HepG2 (cell line): ENCODE results near the gene HOXC10. TPM values are rescaled to one million over a fixed set of nuclear protein-coding genes. Genes with fewer than 3 reads are reported as not detected.

ENCODE experiments used
- ATAC-seq: fragments of 200-7000 bp; cut with Tn5 transposase; 3 replicates; pipeline ENCODE4 v1.9.1; 2020; ENCODE audit warnings: mild to moderate bottlenecking, moderate library complexity
- BruUV-seq: library from RNA; stranded (reverse); fragments of 400-500 nt; replicated peaks from 2 replicates; lab custom pipeline; 2021; lab: Mats Ljungman, UMichigan
- CTCF ChIA-PET: fragments of 300-600 bp; formaldehyde crosslinking; extraction: SDS; loops from one replicate; lab custom pipeline; 2021; ENCODE audit warnings: low total read pairs, inconsistent platforms, low intra/inter-chr PET ratio; lab: Yijun Ruan, JAX
- POLR2A ChIA-PET: fragments of 350-600 bp; sonication (Branson Sonifier 250); formaldehyde crosslinking; loops from one replicate; lab custom pipeline; 2020; ENCODE audit warnings: antibody characterized with exemption, inconsistent platforms; lab: Yijun Ruan, JAX
- DNase-seq: peaks from one replicate; pipeline ENCODE4 v3.0.0-alpha.2; 2015; ENCODE audit warnings: low spot score
- FAIRE-seq: peaks from 3 replicates; lab custom pipeline; 2011; peaks lifted over from hg19 to GRCh38; lab: Jason Lieb, UNC
- H2AFZ ChIP-seq: one replicate; pipeline ENCODE4 v1.6.1; 2011; ENCODE audit warnings: low read length, inconsistent platforms
- H3K27ac ChIP-seq: fragments of 300-600 bp; 3 replicates; pipeline ENCODE4 v1.8.0; 2011; ENCODE audit warnings: mixed run types, mild to moderate bottlenecking, mixed read lengths, low read length, inconsistent platforms; ENCODE audit not compliant: insufficient read depth; ENCODE audit errors: extremely low read length
- H3K27me3 ChIP-seq, 2 experiments: fragments of 200-600 bp in 1 of 2; 2 replicates in 1 of 2; 3 replicates in 1 of 2; pipeline versions ENCODE4 v1.6.0 to v1.8.0; 2011; ENCODE audit warnings: low read length in 2 of 2, mild to moderate bottlenecking in 2 of 2, moderate library complexity in 2 of 2, inconsistent platforms in 1 of 2; ENCODE audit not compliant: insufficient read depth in 2 of 2, control insufficient read depth in 1 of 2
- H3K36me3 ChIP-seq, 2 experiments: fragments of 200-600 bp in 1 of 2; replicated peaks in 1 of 2; 2 replicates in 1 of 2; 3 replicates in 1 of 2; pipeline versions ENCODE4 v1.5.1 to v1.8.0; 2011; ENCODE audit warnings: low read length in 2 of 2, inconsistent platforms in 1 of 2; ENCODE audit not compliant: insufficient read depth in 2 of 2, control insufficient read depth in 1 of 2
- H3K4me1 ChIP-seq: 2 replicates; pipeline ENCODE4 v1.5.1; 2012; ENCODE audit warnings: low read length, inconsistent platforms; ENCODE audit not compliant: insufficient read depth
- H3K4me2 ChIP-seq: 2 replicates; pipeline ENCODE4 v1.6.0; 2011; ENCODE audit warnings: low read depth, low read length, inconsistent platforms
- H3K4me3 ChIP-seq, 3 experiments: fragments of 200-600 bp in 1 of 3; sonication (generic), shearing (Covaris generic) in 1 of 3; replicated peaks in 1 of 3; 2 replicates each; pipeline ENCODE4 v1.5.1; 2011 to 2016; ENCODE audit warnings: low read length in 3 of 3, inconsistent platforms in 2 of 3, low read depth in 2 of 3, mild to moderate bottlenecking in 2 of 3, control low read depth in 1 of 3, mixed read lengths in 1 of 3; ENCODE audit not compliant: insufficient read depth in 1 of 3
- H3K79me2 ChIP-seq: one replicate; pipeline ENCODE4 v1.6.1; 2011; ENCODE audit warnings: low read length, inconsistent platforms; ENCODE audit not compliant: insufficient read depth
- H3K9ac ChIP-seq: 2 replicates; pipeline ENCODE4 v1.6.0; 2011; ENCODE audit warnings: mild to moderate bottlenecking, low read depth, low read length, inconsistent platforms; ENCODE audit not compliant: insufficient read depth
- H3K9me3 ChIP-seq: 2 replicates; pipeline ENCODE4 v1.5.1; 2012; ENCODE audit warnings: mild to moderate bottlenecking, low read length
- H4K20me1 ChIP-seq: 2 replicates; pipeline ENCODE4 v1.6.0; 2011; ENCODE audit warnings: inconsistent platforms, mild to moderate bottlenecking, low read length, moderate library complexity; ENCODE audit not compliant: insufficient read depth
- ARHGAP35 ChIP-seq: sonication (generic); formaldehyde crosslinking; IDR thresholded peaks from 2 replicates; pipeline ENCODE4 v1.9.0; 2022; ENCODE audit warnings: mild to moderate bottlenecking, inconsistent platforms, moderate library complexity, missing genetic modification reagents, borderline replicate concordance
- HDAC2 ChIP-seq: sonication (generic); formaldehyde crosslinking; IDR thresholded peaks from 2 replicates; pipeline ENCODE4 v1.4.0; 2020; ENCODE audit warnings: missing genetic modification reagents
- JUND ChIP-seq: sonication (generic); formaldehyde crosslinking; IDR thresholded peaks from 2 replicates; pipeline ENCODE4 v1.8.0; 2022; ENCODE audit warnings: mild to moderate bottlenecking, missing genetic modification reagents
- MEIS2 ChIP-seq: sonication (generic); formaldehyde crosslinking; IDR thresholded peaks from 2 replicates; pipeline ENCODE4 v1.9.0; 2021; ENCODE audit warnings: mild to moderate bottlenecking, missing genetic modification reagents
- SALL2 ChIP-seq: sonication (generic); formaldehyde crosslinking; IDR thresholded peaks from 2 replicates; pipeline ENCODE4 v1.8.1; 2023; ENCODE audit warnings: mild to moderate bottlenecking, missing genetic modification reagents, inconsistent platforms
- SMAD9 ChIP-seq: sonication (generic); formaldehyde crosslinking; IDR thresholded peaks from 2 replicates; pipeline ENCODE4 v1.5.1; 2020; ENCODE audit warnings: mild to moderate bottlenecking, missing genetic modification reagents
- ZFP62 ChIP-seq: sonication (generic); formaldehyde crosslinking; IDR thresholded peaks from 2 replicates; pipeline ENCODE4 v1.4.0; 2020; ENCODE audit warnings: missing genetic modification reagents
- ZNF17 ChIP-seq: sonication (generic); formaldehyde crosslinking; IDR thresholded peaks from 2 replicates; pipeline ENCODE4 v1.5.0; 2020; ENCODE audit warnings: mild to moderate bottlenecking, missing genetic modification reagents
- ZNF232 ChIP-seq: sonication (generic); formaldehyde crosslinking; IDR thresholded peaks from 2 replicates; pipeline ENCODE4 v1.4.0; 2020; ENCODE audit warnings: missing genetic modification reagents, borderline replicate concordance
- ZNF333 ChIP-seq: sonication (generic); formaldehyde crosslinking; IDR thresholded peaks from 2 replicates; pipeline ENCODE4 v1.4.0; 2020; ENCODE audit warnings: mild to moderate bottlenecking, missing genetic modification reagents, borderline replicate concordance
- ZNF383 ChIP-seq: sonication (generic); formaldehyde crosslinking; IDR thresholded peaks from 2 replicates; pipeline ENCODE4 v1.4.0; 2020; ENCODE audit warnings: missing genetic modification reagents, mild to moderate bottlenecking, borderline replicate concordance
- ZNF446 ChIP-seq: sonication (generic); formaldehyde crosslinking; IDR thresholded peaks from 2 replicates; pipeline ENCODE4 v1.5.0; 2020; ENCODE audit warnings: mild to moderate bottlenecking, missing genetic modification reagents
- ZNF496 ChIP-seq: sonication (generic); formaldehyde crosslinking; IDR thresholded peaks from 2 replicates; pipeline ENCODE4 v1.8.1; 2023; ENCODE audit warnings: mild to moderate bottlenecking, moderate library complexity, missing genetic modification reagents; ENCODE audit not compliant: insufficient replicate concordance
- ZNF841 ChIP-seq: sonication (generic); formaldehyde crosslinking; IDR thresholded peaks from 2 replicates; pipeline ENCODE4 v1.8.1; 2023; ENCODE audit warnings: missing genetic modification reagents, borderline replicate concordance
- WGBS: methylation state at CpG from one replicate; pipeline ENCODE4 v1.1.6; 2017; ENCODE audit warnings: low lambda C conversion rate; 5-methylcytosine and 5-hydroxymethylcytosine counted together
- in situ Hi-C: cut with HindIII; loops from 2 replicates; pipeline ENCODE4 v1.10.0; 2017; ENCODE audit warnings: low pct_unique_long_range_greater_than_20kb; ENCODE audit not compliant: extremely low pct_ligation_motif_present
- intact Hi-C: fragments of 100-400 bp; cut with micrococcal nuclease; formaldehyde crosslinking; loops from one replicate; pipeline ENCODE4 v1.10.0; 2022; ENCODE audit not compliant: unreplicated experiment
- polyA plus RNA-seq, 8 experiments: library from polyadenylated mRNA; depleted of rRNA in 3 of 8; stranded (reverse) in 7 of 8; unstranded in 1 of 8; fragments of >200 nt; fragmentation: Illumina TruSeq in 4 of 8; extraction: Trizol in 4 of 8; gene quantifications; 2 replicates each; pipeline versions ENCODE4 v1.2.1 to v1.2.3, GENCODE V29; 2011 to 2016; ENCODE audit warnings: low read depth in 4 of 8, missing spikeins in 1 of 8, mixed read lengths in 1 of 8; ENCODE audit not compliant: insufficient read depth in 1 of 8
- total RNA-seq, 5 experiments: library from RNA; depleted of rRNA; stranded (reverse); fragments of >200 nt; fragmentation: Illumina TruSeq; extraction: Trizol; gene quantifications; 2 replicates each; pipeline ENCODE4 v1.2.3, GENCODE V29; 2016; ENCODE audit warnings: low read depth in 1 of 5
- TF ChIP-seq, protein P1 (sequence below): IDR thresholded peaks from 2 replicates; pipeline ENCODE4 v1.6.1; 2018; ENCODE audit warnings: missing genetic modification reagents, mild to moderate bottlenecking, missing compliant biosample characterization
- TF ChIP-seq, protein P2 (sequence below): sonication (generic); formaldehyde crosslinking; IDR thresholded peaks from 2 replicates; pipeline ENCODE4 v1.4.0; 2020; ENCODE audit warnings: missing genetic modification reagents, mild to moderate bottlenecking, borderline replicate concordance
- TF ChIP-seq, protein P3 (sequence below): sonication (generic); formaldehyde crosslinking; IDR thresholded peaks from 2 replicates; pipeline ENCODE4 v1.4.0; 2020; ENCODE audit warnings: missing genetic modification reagents, mild to moderate bottlenecking, borderline replicate concordance

The HOXC10 gene
- total and polyA plus RNA-seq, 2 of the 13 experiments (the other 11 are each of a cell fraction or from before 2014, with no cell fraction given) = not detected

DNA sequence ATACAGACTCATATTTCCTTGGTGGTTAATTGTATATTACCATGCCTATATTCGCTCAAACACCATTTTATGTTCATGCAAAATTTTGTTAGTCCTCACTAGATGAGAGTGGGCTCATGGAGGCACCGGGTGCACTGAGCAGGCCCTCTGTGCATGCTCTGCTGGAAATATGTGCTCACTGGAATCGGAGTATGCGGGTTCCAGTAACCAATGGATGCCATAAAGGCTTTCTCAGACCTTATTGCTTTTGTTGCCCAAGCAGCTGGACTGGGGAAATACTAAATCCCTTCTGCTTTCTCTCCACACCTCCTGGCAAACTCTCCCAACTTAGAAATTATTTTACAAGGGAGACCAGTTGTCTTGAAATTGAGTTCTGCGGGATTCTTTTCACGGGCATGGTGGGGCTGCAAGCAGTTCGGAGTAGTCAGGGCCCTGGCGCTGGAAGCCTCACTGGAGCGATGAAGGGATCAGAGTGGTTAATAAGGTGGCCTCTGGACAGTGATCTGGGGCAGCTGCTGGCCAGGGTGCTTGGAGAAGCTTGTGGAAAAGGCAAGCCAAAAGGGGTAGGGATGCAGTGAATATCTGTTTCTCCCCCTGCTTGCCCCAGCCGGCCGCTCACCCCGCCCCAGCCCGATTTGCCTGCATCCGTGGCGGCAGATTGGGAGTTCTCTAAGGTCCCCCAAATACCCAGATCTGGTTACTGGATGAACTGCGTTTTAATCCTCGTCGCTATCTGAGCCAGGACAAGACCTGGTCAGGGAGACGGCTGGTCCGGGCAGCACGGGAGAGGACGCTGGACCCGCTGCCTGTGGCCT lies 35.9 kb downstream of the HOXC10 start:
- whole genome bisulfite sequencing = 57% methylated on average over 11 of the region's 23 CpGs
- Histone ChIP-seq H3K27ac (no peak overlapping the region), H3K4me2 (no peak overlapping the region), H3K4me1 (peaks cover 5% of the 10 kb centered on the region; the same call in 1 of the 2 replicates), H3K4me3 (no peak overlapping the region), H3K9me3 (no peaks in the 10 kb centered on the region), H3K79me2 (no peaks in the 10 kb centered on the region), H3K36me3 (no peaks in the 10 kb centered on the region), H4K20me1 (no peaks in the 10 kb centered on the region), H3K9ac (no peak overlapping the region), H3K27me3 (peaks cover 2 to 57% of the 10 kb centered on the region in 2 experiments), H2AFZ (no peak overlapping the region)
- ATAC-seq = no peak
- TF ChIP-seq ZFP62 (CRISPR knock-in tag) = no peak
- no peak for TF ChIP-seq ZNF232 (CRISPR knock-in tag)
- TF ChIP-seq ZNF496 (CRISPR knock-in tag) = no peak
- TF ChIP-seq ZNF17 = no peak
- TF ChIP-seq MEIS2 (CRISPR knock-in tag) = no peak
- no peak for TF ChIP-seq ZNF333
- TF ChIP-seq, protein P1, sequence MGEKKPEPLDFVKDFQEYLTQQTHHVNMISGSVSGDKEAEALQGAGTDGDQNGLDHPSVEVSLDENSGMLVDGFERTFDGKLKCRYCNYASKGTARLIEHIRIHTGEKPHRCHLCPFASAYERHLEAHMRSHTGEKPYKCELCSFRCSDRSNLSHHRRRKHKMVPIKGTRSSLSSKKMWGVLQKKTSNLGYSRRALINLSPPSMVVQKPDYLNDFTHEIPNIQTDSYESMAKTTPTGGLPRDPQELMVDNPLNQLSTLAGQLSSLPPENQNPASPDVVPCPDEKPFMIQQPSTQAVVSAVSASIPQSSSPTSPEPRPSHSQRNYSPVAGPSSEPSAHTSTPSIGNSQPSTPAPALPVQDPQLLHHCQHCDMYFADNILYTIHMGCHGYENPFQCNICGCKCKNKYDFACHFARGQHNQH (CRISPR knock-in tag) = no peak
- TF ChIP-seq JUND (CRISPR knock-in tag) = no peak
- no peak for TF ChIP-seq HDAC2 (CRISPR knock-in tag)
- no peak for TF ChIP-seq ZNF841
- no peak for TF ChIP-seq SALL2
- TF ChIP-seq ARHGAP35 = no peak
- no peak for TF ChIP-seq ZNF383 (CRISPR knock-in tag)
- no peak for TF ChIP-seq ZNF446
- TF ChIP-seq, protein P2, sequence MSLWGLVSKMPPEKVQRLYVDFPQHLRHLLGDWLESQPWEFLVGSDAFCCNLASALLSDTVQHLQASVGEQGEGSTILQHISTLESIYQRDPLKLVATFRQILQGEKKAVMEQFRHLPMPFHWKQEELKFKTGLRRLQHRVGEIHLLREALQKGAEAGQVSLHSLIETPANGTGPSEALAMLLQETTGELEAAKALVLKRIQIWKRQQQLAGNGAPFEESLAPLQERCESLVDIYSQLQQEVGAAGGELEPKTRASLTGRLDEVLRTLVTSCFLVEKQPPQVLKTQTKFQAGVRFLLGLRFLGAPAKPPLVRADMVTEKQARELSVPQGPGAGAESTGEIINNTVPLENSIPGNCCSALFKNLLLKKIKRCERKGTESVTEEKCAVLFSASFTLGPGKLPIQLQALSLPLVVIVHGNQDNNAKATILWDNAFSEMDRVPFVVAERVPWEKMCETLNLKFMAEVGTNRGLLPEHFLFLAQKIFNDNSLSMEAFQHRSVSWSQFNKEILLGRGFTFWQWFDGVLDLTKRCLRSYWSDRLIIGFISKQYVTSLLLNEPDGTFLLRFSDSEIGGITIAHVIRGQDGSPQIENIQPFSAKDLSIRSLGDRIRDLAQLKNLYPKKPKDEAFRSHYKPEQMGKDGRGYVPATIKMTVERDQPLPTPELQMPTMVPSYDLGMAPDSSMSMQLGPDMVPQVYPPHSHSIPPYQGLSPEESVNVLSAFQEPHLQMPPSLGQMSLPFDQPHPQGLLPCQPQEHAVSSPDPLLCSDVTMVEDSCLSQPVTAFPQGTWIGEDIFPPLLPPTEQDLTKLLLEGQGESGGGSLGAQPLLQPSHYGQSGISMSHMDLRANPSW (CRISPR knock-in tag) = no peak
- TF ChIP-seq, protein P3, sequence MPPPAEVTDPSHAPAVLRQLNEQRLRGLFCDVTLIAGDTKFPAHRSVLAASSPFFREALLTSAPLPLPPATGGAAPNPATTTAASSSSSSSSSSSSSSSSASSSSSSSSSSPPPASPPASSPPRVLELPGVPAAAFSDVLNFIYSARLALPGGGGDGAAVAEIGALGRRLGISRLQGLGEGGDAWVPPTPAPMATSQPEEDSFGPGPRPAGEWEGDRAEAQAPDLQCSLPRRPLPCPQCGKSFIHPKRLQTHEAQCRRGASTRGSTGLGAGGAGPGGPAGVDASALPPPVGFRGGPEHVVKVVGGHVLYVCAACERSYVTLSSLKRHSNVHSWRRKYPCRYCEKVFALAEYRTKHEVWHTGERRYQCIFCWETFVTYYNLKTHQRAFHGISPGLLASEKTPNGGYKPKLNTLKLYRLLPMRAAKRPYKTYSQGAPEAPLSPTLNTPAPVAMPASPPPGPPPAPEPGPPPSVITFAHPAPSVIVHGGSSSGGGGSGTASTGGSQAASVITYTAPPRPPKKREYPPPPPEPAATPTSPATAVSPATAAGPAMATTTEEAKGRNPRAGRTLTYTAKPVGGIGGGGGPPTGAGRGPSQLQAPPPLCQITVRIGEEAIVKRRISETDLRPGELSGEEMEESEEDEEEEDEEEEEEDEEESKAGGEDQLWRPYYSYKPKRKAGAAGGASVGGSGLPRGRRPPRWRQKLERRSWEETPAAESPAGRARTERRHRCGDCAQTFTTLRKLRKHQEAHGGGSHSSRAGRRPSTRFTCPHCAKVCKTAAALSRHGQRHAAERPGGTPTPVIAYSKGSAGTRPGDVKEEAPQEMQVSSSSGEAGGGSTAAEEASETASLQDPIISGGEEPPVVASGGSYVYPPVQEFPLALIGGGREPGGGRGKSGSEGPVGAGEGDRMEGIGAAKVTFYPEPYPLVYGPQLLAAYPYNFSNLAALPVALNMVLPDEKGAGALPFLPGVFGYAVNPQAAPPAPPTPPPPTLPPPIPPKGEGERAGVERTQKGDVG (CRISPR knock-in tag) = no peak
- no peak for TF ChIP-seq SMAD9 (CRISPR knock-in tag)
- intact Hi-C loops = no loop called here
- POLR2A ChIA-PET = no interaction called here
- CTCF ChIA-PET = no interaction called here
- in situ Hi-C loops = no loop called here
- no peak for DNase-seq
- no TSS peak for BruUV-seq
- no peak for FAIRE-seq
